T-helper 2 cell treated with Interferon-gamma antibody and Interleukin-4, amounts not matched to agents 100 ng/mL and 5 ng/mL, for 36 hours (primary cell): ENCODE data around the gene PPP1R13B. TPM values are rescaled to one million over a fixed set of nuclear protein-coding genes. Genes with fewer than 3 reads are reported as not detected.

Source experiments
- intact Hi-C: fragments of 100-400 bp; cut with micrococcal nuclease; formaldehyde crosslinking; loops from one replicate; pipeline ENCODE4 v1.15.1; 2023
- total RNA-seq: library from RNA; stranded (reverse); gene quantifications from 2 replicates; pipeline ENCODE4 v1.2.3, GENCODE V29; 2022

Gene PPP1R13B
- total RNA-seq, 1 donor from 2014 or later: 8.9 TPM

- intact Hi-C loops: no loop called here
Measured at GRCh38 chr14:103732868-103733620, 114.3 kb downstream of the PPP1R13B start.

GRCh38 chr14:103731916-103732867 is 115.2 kb downstream of the PPP1R13B start:
- intact Hi-C loops: no loop called here

GRCh38 chr14:103731481-103731880 is 115.9 kb downstream of the PPP1R13B start:
- intact Hi-C loops: no loop called here

GRCh38 chr14:103730490-103731035 is 116.8 kb downstream of the PPP1R13B start:
- intact Hi-C loops: no loop called here

DNA sequence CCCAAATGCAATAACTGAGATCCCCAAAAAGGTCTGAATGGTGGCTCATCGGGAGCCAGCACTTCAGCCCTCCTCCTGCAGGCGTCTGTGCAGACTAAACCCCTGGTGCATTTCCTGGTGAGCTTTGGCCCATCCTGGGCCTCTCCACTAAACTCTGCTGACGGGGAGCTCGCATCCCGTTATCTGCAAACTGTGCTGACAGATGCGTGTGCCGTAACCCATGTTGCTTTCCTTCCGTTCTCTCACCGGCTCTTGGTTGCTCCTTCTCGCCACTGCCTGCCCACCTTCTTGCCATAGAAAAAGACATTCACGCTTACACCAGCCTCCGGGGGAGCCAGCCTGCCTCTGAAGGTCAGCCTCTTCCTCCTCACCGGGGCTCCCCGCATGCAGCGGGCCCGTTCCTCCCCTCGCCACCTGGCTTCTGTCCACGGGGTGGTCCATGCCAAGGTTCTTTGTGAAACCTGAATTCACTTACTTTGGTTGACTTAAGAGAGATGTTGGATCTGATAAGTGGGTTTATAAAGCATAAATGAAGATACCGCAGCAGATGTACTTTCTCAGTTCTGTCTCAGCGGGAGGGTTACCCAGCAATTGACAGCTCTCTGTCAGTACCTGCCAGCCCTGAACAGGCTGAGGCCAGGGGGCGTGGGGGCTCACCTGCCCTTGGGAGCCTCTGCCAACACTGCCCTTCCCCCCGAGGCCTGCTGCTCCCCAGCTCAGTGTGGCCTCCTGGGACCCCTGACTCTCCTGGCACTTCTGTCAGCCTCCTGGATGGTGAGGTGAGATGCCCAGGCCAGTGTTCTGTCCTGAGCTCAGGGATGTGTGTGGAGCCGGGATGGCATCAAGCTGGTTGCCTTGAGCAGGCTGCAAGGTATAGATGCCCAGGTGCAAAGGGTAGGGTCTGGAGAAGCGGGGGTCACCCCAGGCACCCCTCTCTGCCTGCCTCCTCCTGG is 117.6 kb downstream of the PPP1R13B start:
- intact Hi-C loops: no loop called here

DNA sequence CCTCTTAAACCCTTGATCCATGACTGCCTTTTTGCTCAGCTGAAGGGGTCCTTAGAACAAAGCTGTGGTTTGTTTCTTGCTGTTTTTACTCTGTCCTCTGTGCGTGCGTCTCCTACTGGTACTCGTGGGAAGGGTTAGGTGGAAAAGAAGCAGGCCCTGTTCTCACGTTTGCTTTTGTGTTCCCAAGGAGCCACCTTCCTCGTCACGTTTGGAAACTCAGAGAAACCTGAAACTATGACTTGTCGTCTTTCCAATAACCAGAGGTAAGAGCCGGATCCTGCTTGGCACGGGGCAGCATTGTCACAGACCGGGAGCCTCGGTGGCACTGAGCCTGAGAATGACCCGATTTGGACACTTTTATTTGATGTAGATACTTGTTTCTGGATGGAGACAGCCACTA is 118.7 kb downstream of the PPP1R13B start:
- intact Hi-C loops: no loop called here

DNA sequence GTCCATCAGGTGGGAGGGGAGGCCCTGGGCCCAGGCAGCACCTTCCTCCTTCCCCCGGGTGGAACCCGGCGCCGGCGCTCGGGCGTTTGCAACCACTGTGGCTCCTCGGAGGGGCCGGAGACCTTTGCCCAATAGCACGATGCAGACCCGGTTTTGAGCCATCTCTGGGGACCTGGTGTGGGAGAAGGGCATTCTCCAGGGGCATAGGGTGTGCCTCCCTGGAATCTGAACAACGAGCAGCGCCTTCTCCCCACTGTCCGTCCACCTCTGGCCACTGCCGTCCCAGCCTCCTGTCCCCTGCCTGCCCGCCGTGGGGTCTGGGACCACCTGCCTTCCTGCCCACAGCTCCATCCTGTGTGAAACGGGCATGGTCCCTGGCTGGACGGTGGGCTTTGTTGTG is 119.2 kb downstream of the PPP1R13B start:
- intact Hi-C loops: no loop called here

DNA sequence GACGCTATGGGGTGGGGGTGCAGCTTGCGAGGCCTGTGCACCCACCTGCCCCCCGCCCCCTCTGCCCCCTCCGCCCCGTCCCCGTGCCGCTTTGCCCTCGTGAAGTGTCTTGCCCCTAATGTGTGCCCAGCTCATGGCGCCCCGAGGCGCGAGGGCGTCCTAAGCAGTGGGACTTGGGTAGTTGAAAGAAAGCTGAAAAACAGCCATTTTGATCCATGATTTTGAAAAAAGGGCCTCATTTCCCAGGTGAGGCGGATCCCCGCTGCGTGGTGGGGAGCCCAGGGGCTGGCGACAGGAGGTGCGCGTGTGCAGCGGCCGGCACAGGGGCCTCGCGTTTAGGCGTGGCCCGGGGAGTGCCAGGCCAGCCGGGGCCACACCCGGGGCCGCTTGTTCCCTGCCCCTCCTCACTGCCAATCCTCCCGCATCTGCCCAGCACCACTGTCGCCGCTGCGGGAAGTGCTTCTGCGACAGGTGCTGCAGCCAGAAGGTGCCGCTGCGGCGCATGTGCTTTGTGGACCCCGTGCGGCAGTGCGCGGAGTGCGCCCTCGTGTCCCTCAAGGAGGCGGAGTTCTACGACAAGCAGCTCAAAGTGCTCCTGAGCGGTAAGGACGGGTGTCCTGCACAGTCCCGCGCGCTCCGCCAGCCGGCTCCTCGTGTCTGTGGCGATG is 119.9 kb downstream of the PPP1R13B start:
- intact Hi-C loops: no loop called here

- intact Hi-C loops: no loop called here
Measured at GRCh38 chr14:103726474-103726873, 120.9 kb downstream of the PPP1R13B start.

DNA sequence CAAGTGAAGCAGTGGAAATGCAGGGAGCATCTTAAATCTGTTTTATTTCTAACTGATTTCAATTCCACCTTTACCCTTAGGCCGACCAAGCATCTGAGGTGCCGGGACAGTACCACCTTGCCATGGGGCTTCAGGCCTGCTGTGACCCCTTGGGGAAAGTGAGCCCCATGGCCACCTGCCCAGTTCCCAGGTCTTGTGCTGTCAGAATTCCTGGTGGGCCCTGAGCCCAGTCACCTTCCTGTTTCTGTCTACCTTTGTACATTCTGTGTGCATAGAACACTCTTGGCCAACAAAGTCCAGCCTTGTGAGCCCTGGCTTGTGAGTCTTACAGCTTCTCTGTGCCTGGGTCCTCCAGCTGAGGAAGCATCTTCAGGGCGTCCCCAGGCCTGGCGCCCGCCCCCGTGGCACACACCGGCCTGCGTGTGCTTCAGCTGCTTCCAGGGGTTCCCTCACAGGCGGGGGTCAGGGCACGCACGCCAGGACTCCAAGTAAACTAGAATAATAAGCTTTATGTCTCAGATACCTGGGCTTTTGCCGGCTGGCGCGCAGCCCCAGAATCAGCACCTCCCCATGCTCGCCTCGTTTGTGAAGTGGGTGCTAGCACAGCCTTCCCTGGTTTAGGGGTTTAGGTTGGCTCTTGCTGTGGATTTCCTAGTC is 121.5 kb downstream of the PPP1R13B start:
- intact Hi-C loops: no loop called here

- intact Hi-C loops: no loop called here
Measured at GRCh38 chr14:103725001-103725682, 122.2 kb downstream of the PPP1R13B start.

DNA sequence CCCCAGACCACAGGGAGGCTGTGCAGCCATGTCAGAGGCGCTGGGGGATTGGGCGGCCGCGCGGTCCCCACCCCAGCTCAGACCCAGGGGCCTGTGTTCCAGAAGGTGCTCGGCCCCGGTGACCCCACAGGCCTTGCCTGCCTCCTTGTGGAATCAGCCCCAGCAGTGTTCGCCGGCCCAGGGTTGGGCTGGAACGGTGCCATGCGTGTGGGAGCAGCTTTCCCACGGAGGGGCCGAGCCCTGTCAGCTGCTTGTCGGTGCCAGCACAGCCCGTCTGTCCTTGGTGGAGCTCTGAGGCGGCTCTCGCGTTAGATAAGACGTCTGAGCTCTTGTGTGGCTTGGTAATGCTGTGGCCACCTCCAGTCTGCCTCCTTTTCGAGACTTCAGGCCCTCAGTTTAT is 123.3 kb downstream of the PPP1R13B start:
- intact Hi-C loops: no loop called here

GRCh38 chr14:103723748-103724081 is 123.7 kb downstream of the PPP1R13B start:
- intact Hi-C loops: no loop called here

GRCh38 chr14:103721334-103722120 is 125.8 kb downstream of the PPP1R13B start:
- intact Hi-C loops: no loop called here

DNA sequence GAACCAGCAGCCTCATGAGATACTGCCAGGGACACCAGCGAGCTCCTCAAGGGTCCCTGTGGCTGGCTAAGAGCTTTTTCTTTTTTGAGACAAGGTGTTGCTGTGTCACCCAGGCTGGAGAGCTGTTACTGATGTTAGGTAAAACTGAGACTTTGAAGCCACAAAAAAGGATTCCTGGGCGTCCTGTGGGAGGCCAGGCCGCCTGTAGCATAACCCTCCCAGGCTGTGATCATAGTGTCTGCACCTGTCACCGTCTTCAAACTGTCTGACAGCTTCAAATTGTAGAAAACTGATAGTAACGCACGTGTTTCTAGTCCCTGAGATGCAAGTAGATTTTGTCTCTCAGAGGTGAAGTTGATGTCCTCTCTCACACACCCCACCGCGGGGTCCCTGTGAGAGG is 127.6 kb downstream of the PPP1R13B start:
- intact Hi-C loops: loop anchor here (5.0 kb wide), 1 partner anchor 1773 kb away; the partner anchor contains the start of gene TEDC1

- intact Hi-C loops: loop anchor here (5.0 kb wide), 1 partner anchor 1774 kb away; the partner anchor contains the start of gene TEDC1
Measured at GRCh38 chr14:103718572-103718971, 128.8 kb downstream of the PPP1R13B start.

GRCh38 chr14:103716899-103717411 is 130.4 kb downstream of the PPP1R13B start:
- intact Hi-C loops: loop anchor here (5.0 kb wide), 1 partner anchor 1775 kb away; the partner anchor contains the start of gene TEDC1
